PFSK-1 (cell line): ENCODE measurements around the gene ATG2A.

Source experiments
- POLR2AphosphoS5 ChIP-seq: IDR thresholded peaks from 2 replicates; pipeline ENCODE4 v1.6.1; 2012; ENCODE audit warnings: low read depth, mild to moderate bottlenecking, control low read depth, low read length, moderate library complexity
- REST ChIP-seq, 2 experiments: IDR thresholded peaks; 2 replicates each; pipeline versions ENCODE4 v1.6.1 to v1.8.0; 2011 to 2012; ENCODE audit warnings: low read depth in 2 of 2, low read length in 2 of 2, control low read depth in 1 of 2, inconsistent platforms in 1 of 2, mild to moderate bottlenecking in 1 of 2, moderate library complexity in 1 of 2; ENCODE audit not compliant: insufficient read depth in 1 of 2

- TF ChIP-seq POLR2AphosphoS5 (no peak), REST (IDR thresholded peaks at IDR 0.05; ENCODE audit: insufficient read depth in 1 of 2, low read depth in 2 of 2, low read length in 2 of 2) (no peak)
Measured at GRCh38 chr11:64910451-64911093, 6.4 kb downstream of the ATG2A start.
